ENCODE measurements around the gene PRCD.
"Not testable (repeated sequence)": the region's sequence is repeated elsewhere in the genome, so short reads cannot be mapped to it uniquely, and the experiment has no call there.

The PRCD gene

GRCh38 chr17:76550712-76551615 lies 11.1 kb downstream of the PRCD start:
- DNase-seq, result peak in 1 of 56 donors; percentile 19

GRCh38 chr17:76551685-76552084 lies 11.8 kb downstream of the PRCD start:
- DNase-seq, result no peak

DNA sequence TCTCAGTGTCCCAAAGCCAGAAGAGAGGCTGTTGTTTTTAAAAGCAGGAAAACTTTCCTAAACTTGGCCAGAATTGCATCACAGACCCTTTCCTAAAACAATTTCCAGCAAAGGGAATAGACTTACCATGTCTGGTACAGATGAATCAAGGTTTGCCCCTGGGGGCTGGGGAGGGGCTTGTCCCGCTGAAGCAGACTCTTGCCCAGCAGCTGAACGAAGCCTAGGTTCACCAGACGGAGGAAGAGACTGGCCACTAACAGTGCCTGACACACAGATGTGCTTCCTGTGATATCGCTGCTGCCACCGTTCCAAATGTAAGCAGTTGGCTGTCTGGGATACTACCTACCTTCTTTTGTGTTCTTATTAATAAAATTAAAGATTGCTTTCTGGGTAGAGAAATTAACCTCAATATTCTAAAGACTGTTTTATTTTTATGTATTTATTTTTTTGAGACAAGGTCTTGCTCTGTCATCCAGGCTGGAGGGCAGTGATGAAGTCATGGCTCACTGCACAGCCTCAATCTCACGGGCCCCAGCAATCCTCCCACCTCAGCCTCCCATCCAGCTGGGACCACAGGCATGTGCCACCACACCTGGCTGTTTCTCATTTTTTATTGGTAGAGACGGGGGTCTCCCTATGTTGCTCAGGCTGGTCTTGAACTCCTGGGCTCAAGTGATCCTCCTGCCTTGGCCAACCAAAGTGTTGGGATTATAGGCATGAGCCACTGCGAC lies 13.5 kb downstream of the PRCD start:
- DNase-seq, result no peak

GRCh38 chr17:76554131-76554530 lies 14.3 kb downstream of the PRCD start:
- DNase-seq, result peak in 41 of 56 donors; percentile 18 to 82 (median 58)

GRCh38 chr17:76556765-76557367 lies 17.0 kb downstream of the PRCD start:
- no peak for DNase-seq

- DNase-seq, result peak in 55 of 56 donors; percentile 43 to 92 (median 80)
Measured at GRCh38 chr17:76557368-76558197, 17.7 kb downstream of the PRCD start.

DNA sequence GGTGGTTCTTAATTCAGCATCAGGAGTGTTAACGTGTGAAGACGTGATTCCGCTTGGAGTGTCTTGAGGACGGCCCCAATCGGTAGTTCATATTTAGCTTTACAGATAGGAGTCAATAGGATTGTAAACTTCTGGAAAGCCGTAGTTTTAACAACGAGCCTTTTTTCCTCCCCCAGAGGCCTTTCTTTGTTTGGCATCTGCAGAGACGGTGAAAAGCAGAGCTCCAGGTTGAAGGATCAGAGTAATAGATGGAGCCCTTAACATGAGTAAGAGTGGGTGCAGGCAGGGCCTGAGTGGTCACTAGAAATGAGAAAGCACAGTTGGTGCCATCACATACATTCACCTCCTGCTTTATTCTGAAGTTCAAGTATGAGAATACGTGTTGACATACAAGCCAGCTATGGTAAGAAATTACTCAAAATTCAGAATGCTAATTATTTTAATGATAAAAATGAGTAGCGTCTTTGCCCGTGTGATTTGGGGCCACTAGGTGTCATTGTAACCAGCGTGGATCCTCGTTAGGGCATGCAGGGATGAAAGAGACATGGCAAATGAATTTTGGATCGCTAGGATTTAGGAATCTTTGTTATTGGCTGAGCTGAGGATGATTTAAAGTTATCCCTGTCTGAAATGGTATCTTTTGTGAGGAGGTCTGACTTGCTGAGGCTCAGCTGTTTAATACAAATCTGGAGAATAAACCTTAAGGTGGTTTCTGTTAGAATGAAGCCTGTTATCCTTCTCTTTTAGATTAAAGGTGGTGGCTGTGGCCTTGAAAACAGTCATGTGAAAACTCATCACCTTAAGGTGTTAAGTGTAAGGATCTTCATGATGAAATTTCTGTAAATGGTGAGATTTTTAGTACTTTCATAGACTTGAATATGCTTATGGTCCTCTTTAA lies 18.6 kb downstream of the PRCD start:
- DNase-seq, result peak in 3 of 56 donors; percentile 17 to 39 (median 19)

- not testable (repeated sequence) for DNase-seq
Measured at GRCh38 chr17:76559460-76559859, 19.6 kb downstream of the PRCD start.

- no peak for DNase-seq
Measured at GRCh38 chr17:76560036-76560876, 20.4 kb downstream of the PRCD start.

GRCh38 chr17:76560877-76561221 lies 21.0 kb downstream of the PRCD start:
- no peak for DNase-seq

GRCh38 chr17:76561332-76561731 lies 21.5 kb downstream of the PRCD start:
- no peak for DNase-seq

GRCh38 chr17:76561799-76562268 lies 22.0 kb downstream of the PRCD start:
- no peak for DNase-seq

DNA sequence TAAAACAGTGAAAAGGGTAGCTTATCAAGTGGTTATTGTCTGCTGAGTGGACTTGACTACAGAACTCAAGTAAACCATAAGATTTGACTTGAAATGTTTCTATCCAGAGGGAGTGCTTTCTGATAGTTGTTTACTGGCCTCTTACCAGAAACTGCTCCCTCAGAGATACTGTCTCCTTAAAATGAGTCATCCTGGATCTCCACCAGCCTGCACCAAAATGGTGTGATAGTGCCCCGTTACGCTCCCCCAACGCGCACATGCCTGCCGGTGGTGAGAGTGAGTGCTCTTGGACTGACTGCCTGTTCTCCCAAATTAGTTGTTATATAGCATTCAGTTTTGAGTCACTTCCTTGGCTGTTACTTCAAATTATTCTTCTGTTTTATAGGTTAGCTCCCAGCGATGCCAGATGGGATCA lies 22.9 kb downstream of the PRCD start:
- peak in 5 of 56 donors; percentile 21 to 33 (median 25) for DNase-seq

GRCh38 chr17:76563359-76563758 lies 23.5 kb downstream of the PRCD start:
- not testable (repeated sequence) for DNase-seq

DNA sequence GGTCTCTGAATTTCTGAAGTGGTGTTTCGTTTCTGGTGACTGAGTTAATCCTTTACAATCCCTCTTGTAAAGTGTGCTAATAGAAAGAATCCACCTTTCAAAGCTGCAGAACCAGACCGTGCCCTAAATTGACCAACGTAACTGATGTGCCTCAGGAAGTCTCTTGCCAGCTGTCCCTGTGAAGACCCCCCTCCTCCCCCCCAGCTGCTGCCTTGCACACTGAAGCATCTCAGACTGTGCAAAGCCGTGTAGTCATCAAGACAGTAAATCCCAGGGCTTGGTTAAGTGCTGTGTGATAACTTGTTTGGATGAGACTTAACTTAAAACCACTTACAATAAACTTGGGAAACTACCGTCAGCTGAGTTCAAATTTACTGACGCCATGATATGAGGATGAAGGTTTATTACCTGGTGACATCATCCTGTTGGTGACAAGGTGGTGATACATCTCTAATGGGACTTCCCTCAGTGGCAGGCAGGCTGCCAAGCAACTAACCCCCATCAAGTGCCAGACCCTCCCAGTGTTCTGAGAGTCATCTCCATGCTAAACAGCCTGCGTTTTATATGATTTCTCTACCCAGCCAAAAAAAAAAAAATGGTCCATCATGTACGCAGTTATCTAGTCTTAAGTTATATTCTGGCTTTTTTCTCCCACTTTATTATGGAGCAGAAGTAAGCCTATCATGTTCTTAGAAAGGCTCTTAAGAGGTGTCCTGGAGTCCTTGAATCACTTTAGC lies 25.3 kb downstream of the PRCD start:
- DNase-seq, result not testable (repeated sequence)

GRCh38 chr17:76565728-76566612 lies 26.1 kb downstream of the PRCD start:
- DNase-seq, result no peak

DNA sequence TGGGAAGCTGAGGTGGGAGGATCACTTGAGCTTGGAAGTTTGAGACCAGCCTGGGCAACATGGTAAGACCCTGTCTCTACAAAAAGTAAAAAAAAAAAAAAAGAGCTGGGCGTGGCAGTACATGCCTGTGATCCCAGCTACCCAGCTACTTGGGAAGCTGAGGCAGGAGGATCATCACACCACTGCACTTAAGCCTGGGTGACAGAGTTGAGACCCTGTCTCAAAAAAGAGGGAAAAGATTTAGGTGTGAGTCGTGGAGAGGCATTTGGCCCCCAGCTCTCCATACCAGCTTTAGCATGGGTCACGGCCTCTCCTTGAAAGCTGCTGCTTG lies 26.7 kb downstream of the PRCD start:
- DNase-seq, result no peak
